ENCODE data around the gene ARHGAP21. TPM values are rescaled to one million over a fixed set of nuclear protein-coding genes. Genes with fewer than 3 reads are reported as not detected.

The ARHGAP21 gene
- total RNA-seq, 1 experiment from 2014 or later: 52.6 TPM

GRCh38 chr10:24711465-24711864 lies 12.2 kb downstream of the ARHGAP21 start:
- intact Hi-C loops (cut with micrococcal nuclease): no loop called here
- ATAC-seq: no peak

GRCh38 chr10:24708081-24708480 lies 15.6 kb downstream of the ARHGAP21 start:
- no peak overlapping the region for H2AFZ ChIP-seq (ENCODE audit: low read length)
- no peaks in the 10 kb centered on the region for H3K9me2 ChIP-seq (replicated peaks; ENCODE audit: low read length)
- H3K27ac ChIP-seq (ENCODE audit: low read length): peak overlapping the region; percentile 78; the same call in 1 of the 2 replicates
- H3K4me2 ChIP-seq (ENCODE audit: low read length): no peak overlapping the region
- ChIA-PET CTCF (no interaction called here), POLR2A (ENCODE audit: unreplicated experiment) (no interaction called here)
- H3K9ac ChIP-seq (ENCODE audit: low read length): no peak overlapping the region
- no peak overlapping the region for H3K4me3 ChIP-seq (ENCODE audit: low read length)
- no peaks in the 10 kb centered on the region for H3K36me3 ChIP-seq (ENCODE audit: low read depth, low read length)
- ATAC-seq: no peak
- H3K9me3 ChIP-seq (ENCODE audit: low read length): no peaks in the 10 kb centered on the region
- BruUV-seq (replicated peaks): no TSS peak
- TF ChIP-seq EZH2 (IDR thresholded peaks at IDR 0.05; ENCODE audit: low read length, unreplicated experiment) (no peak), EZH2phosphoT487 (IDR thresholded peaks at IDR 0.05; ENCODE audit: borderline replicate concordance, low read length) (no peak), CTCF (conservative IDR thresholded peaks at IDR 0.05; ENCODE audit: low read depth, low read length) (no peak)
- intact Hi-C loops (cut with micrococcal nuclease): no loop called here
- no peak for DNase-seq
- H3F3A ChIP-seq (ENCODE audit: low read length, unreplicated experiment): no peaks in the 10 kb centered on the region
- peaks cover 41% of the 10 kb centered on the region for H3K4me1 ChIP-seq (ENCODE audit: insufficient read depth, low read length)
- no peaks in the 10 kb centered on the region for H3K27me3 ChIP-seq (ENCODE audit: low read length)
- H4K20me1 ChIP-seq (ENCODE audit: low read length): peaks cover 20% of the 10 kb centered on the region; the same call in 1 of the 2 replicates
- peaks cover 93% of the 10 kb centered on the region for H3K79me2 ChIP-seq (ENCODE audit: low read length)

More at GRCh38 chr10:24711465-24711864, 12.2 kb downstream of the ARHGAP21 start:
- H3K36me3 ChIP-seq (ENCODE audit: low read depth, low read length): no peaks in the 10 kb centered on the region
- H3F3A ChIP-seq (ENCODE audit: low read length, unreplicated experiment): no peaks in the 10 kb centered on the region
- peaks cover 96% of the 10 kb centered on the region for H3K79me2 ChIP-seq (ENCODE audit: low read length)
- CTCF ChIA-PET: no interaction called here
- no peak overlapping the region for H3K4me2 ChIP-seq (ENCODE audit: low read length)
- H2AFZ ChIP-seq (ENCODE audit: low read length): no peak overlapping the region
- no peaks in the 10 kb centered on the region for H3K9me2 ChIP-seq (replicated peaks; ENCODE audit: low read length)
- no peak for DNase-seq
- peaks cover 14% of the 10 kb centered on the region; the same call in 1 of the 2 replicates for H4K20me1 ChIP-seq (ENCODE audit: low read length)
- H3K27me3 ChIP-seq (ENCODE audit: low read length): no peaks in the 10 kb centered on the region
- no peak overlapping the region for H3K4me3 ChIP-seq (ENCODE audit: low read length)
- no TSS peak for BruUV-seq (replicated peaks)
- no peak overlapping the region for H3K27ac ChIP-seq (ENCODE audit: low read length)
- no peaks in the 10 kb centered on the region for H3K9me3 ChIP-seq (ENCODE audit: low read length)
- POLR2A ChIA-PET (ENCODE audit: unreplicated experiment): no interaction called here
- TF ChIP-seq CTCF (conservative IDR thresholded peaks at IDR 0.05; ENCODE audit: low read depth, low read length) (no peak), EZH2phosphoT487 (IDR thresholded peaks at IDR 0.05; ENCODE audit: borderline replicate concordance, low read length) (no peak), EZH2 (IDR thresholded peaks at IDR 0.05; ENCODE audit: low read length, unreplicated experiment) (no peak)
- H3K9ac ChIP-seq (ENCODE audit: low read length): no peak overlapping the region
- H3K4me1 ChIP-seq (ENCODE audit: insufficient read depth, low read length): peaks cover 43% of the 10 kb centered on the region

GRCh38 chr10:24707445-24707844 lies 16.2 kb downstream of the ARHGAP21 start:
- peaks cover 14% of the 10 kb centered on the region; the same call in 1 of the 2 replicates for H4K20me1 ChIP-seq (ENCODE audit: low read length)
- H2AFZ ChIP-seq (ENCODE audit: low read length): no peak overlapping the region
- BruUV-seq (replicated peaks): no TSS peak
- intact Hi-C loops (cut with micrococcal nuclease): no loop called here
- ChIA-PET CTCF (no interaction called here), POLR2A (ENCODE audit: unreplicated experiment) (no interaction called here)
- no peak for TF ChIP-seq CTCF (conservative IDR thresholded peaks at IDR 0.05; ENCODE audit: low read depth, low read length)
- TF ChIP-seq EZH2phosphoT487 (IDR thresholded peaks at IDR 0.05; ENCODE audit: borderline replicate concordance, low read length): no peak
- TF ChIP-seq EZH2 (IDR thresholded peaks at IDR 0.05; ENCODE audit: low read length, unreplicated experiment): no peak
- H3K9me2 ChIP-seq (replicated peaks; ENCODE audit: low read length): no peaks in the 10 kb centered on the region
- H3F3A ChIP-seq (ENCODE audit: low read length, unreplicated experiment): no peaks in the 10 kb centered on the region
- peaks cover 34% of the 10 kb centered on the region for H3K4me1 ChIP-seq (ENCODE audit: insufficient read depth, low read length)
- no peaks in the 10 kb centered on the region for H3K36me3 ChIP-seq (ENCODE audit: low read depth, low read length)
- no peak overlapping the region for H3K4me3 ChIP-seq (ENCODE audit: low read length)
- 0 out of 2 replicates have a peak overlapping the region, but pooled peaks have one; percentile 11 for H3K9ac ChIP-seq (ENCODE audit: low read length)
- DNase-seq (no peak), ATAC-seq (no peak)
- H3K9me3 ChIP-seq (ENCODE audit: low read length): no peaks in the 10 kb centered on the region
- peaks cover 93% of the 10 kb centered on the region for H3K79me2 ChIP-seq (ENCODE audit: low read length)
- H3K4me2 ChIP-seq (ENCODE audit: low read length): no peak overlapping the region
- H3K27ac ChIP-seq (ENCODE audit: low read length): peak overlapping the region; percentile 78
- H3K27me3 ChIP-seq (ENCODE audit: low read length): no peaks in the 10 kb centered on the region
